GM19043 (cell line): ENCODE results near the gene ATPAF2.
A peak's percentile ranks its signal among the peaks of the same experiment; 100 is the strongest.

Experiments
- ATAC-seq: cut with Tn5 transposase; IDR thresholded peaks from one replicate; pipeline ENCODE4 v1.9.1; 2021; ENCODE audit warnings: low read depth; ENCODE audit not compliant: unreplicated experiment

Gene ATPAF2

DNA sequence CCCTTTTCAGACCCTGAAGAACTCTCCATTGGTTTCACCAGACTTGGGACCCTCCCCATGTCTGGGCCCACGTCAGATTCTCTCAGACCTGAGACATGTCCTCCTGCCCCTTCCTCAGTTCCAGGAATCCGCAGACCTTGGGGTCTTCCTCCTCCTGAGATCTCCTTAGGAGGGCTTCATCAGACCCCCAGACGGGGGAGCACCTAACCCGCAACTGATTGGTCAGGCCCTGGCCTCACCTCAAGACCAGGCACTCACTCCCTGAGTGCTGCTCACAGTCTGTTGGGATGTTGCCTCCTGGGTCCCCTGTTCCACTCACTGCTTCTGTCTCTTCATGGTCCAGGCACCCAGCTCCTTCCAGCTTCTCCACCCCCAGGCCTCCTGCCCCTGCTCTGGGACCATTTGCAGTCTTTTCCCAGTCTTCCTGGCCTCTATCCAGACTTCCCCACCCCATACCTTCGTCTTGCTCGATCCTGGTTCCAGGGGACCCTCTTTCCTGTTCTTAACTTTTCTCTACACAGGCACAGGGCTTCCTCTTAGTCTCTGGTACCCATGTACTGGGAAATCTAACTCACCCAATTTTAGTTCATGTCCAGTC is 1.4 kb upstream of the ATPAF2 start:
- ATAC-seq: no peak

- ATAC-seq: peak; percentile 20
Observed at GRCh38 chr17:18039535-18040260, 730 bp upstream of the ATPAF2 start.

GRCh38 chr17:18038149-18038850 is 668 bp downstream of the ATPAF2 start:
- ATAC-seq: no peak

DNA sequence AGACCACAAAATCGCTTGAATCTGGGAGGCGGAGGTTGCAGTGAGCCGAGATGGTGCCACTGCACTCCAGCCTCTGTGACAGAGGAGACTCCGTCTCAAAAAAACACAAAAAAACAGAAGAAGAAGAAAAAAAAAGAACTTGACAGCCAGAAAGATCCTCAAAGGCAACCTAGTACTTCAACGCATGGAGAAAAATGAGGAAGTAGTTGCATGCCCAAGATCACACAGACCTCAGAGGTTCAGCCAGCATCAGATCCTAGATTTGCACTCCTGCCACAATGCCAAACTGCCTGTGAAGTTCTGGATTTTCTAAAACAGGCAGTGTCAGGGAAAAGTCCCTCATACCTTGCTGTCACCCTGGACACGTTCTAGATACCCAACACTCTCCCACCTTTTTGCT is 1.5 kb downstream of the ATPAF2 start:
- no peak for ATAC-seq

DNA sequence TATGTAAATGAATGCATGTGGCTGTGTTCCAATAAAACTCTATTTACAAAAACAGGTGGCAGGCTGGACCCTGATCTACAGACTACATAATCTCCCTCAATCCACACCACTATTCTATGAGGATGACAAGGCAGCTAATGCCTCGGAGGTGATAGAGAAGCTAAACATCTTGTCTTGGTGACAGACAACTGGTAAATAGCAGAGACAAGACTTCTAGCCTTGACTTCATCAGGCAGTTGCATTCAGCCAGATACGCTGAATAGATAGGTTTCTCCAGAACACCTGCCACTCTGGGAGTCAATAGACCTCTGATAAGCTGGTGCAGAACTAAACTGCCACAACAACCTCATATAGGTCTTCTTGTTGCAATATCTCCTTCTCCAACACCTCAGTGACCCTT is 3.3 kb downstream of the ATPAF2 start:
- ATAC-seq: no peak

GRCh38 chr17:18033442-18034099 is 5.4 kb downstream of the ATPAF2 start:
- ATAC-seq: peak; percentile 57

DNA sequence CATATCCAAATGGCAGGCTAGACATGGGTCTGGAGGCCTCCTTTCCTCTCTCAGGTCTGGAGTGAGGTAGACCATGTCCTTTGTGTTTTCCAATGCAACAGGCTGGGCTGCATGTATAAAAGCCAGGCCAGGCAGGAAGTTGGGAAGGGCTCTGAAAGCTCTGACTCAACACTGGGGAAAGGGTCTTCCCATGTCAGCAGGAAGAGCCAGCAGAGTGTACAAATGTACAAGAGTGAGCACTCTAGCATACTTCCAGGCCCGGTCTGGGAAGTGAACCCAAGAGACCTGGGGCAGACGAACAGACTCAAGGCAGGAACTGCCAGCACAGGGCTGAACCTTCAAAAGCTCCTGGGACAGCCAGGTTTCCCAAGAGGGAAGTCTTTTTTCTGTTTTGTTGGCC is 7.0 kb downstream of the ATPAF2 start:
- no peak for ATAC-seq

DNA sequence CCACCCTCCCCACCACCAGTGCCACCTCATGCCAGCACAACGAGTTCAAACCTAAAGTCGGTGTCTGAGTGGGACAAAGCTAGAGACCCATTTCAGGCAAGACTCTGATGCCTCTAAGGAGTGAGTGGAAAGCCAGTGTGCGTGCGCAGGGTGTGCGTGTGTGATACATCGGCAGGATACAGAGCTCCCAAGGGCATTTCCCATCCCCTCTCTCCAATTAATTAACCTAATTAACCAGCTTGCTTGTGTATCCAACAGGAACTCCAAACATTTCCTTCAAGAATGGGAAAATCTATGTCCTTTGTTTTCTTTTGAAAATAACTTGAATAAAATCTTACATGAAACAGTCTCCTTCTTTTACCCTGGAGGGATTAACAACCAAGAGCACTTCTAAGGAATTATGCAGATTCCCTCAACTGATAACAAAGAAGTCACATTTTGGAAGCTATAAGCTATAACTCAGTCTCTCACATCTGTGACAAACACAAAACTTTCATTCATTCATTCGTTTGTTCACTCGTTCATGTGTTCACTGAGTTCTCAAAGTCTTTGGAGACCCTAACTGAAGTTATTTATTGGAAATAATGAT is 9.9 kb downstream of the ATPAF2 start:
- ATAC-seq: no peak

GRCh38 chr17:18028114-18028951 is 10.6 kb downstream of the ATPAF2 start:
- ATAC-seq: no peak

DNA sequence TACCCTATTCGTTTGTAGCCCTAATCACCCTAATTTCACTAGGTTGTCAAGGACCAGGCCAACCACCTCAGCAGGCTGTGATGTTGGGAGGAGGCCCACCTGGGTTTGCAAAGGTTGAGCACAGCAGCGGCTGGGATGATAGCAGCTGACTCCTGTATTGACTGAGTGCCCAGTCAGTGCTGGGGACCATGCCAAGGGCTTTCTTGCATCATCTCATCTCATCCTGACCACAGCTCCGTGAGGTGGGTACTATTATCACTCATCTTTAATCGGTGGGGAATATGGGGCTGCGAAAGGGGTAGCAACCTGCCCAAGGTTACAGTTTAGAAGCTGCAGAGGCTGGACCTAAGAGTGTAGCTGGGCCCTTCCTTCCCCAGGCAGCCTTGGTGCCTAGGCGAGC is 11.7 kb downstream of the ATPAF2 start:
- ATAC-seq: no peak

- no peak for ATAC-seq
Observed at GRCh38 chr17:18025945-18026776, 12.8 kb downstream of the ATPAF2 start.

GRCh38 chr17:18025241-18025944 is 13.6 kb downstream of the ATPAF2 start:
- ATAC-seq: peak; percentile 51

- ATAC-seq: no peak
Observed at GRCh38 chr17:18021372-18021771, 17.6 kb downstream of the ATPAF2 start.

GRCh38 chr17:18020971-18021370 is 18.0 kb downstream of the ATPAF2 start:
- no peak for ATAC-seq

GRCh38 chr17:18019838-18020154 is 19.2 kb downstream of the ATPAF2 start:
- no peak for ATAC-seq

GRCh38 chr17:18018411-18018921 is 20.5 kb downstream of the ATPAF2 start:
- no peak for ATAC-seq

- no peak for ATAC-seq
Observed at GRCh38 chr17:18017958-18018357, 21.0 kb downstream of the ATPAF2 start.

- ATAC-seq: no peak
Observed at GRCh38 chr17:18016426-18016825, 22.5 kb downstream of the ATPAF2 start.

DNA sequence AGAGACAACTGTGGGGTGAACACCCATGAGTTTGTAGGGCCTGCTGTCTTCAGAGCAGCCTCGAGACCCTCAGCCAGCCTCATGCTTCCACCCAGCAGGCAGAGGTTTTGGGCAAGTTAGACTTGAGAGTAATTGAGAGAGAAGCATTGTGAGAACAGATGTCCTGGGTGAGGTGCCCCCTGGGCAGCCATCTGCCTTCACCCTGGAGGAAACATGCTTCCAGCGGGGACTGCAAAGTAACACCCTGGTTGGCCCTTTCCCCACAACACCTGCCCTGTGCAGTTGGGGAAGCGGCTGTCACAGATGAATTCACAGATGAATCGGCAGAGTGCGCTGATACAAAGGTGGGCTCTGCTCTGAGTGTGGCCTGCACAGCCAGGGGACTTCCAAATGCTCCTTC is 23.4 kb downstream of the ATPAF2 start:
- ATAC-seq: no peak
